ENCODE measurements around the gene MCM3AP. TPM values are rescaled to one million over a fixed set of nuclear protein-coding genes. Genes with fewer than 3 reads are reported as not detected.

Gene MCM3AP
- total and polyA plus RNA-seq, 7 donors, result 44.0 to 104 (median 79.9) TPM

GRCh38 chr21:46297338-46298271 is 12.2 kb upstream of the MCM3AP start:
- peak overlapping the region; percentile 65 for H3K4me3 ChIP-seq
- WGBS, 3 donors, result 2 to 4% (median 3%) methylated on average over 74 to 84 of the region's 84 CpGs
- H3K4me1 ChIP-seq, result peaks cover 15% of the 10 kb centered on the region
- no peak for TF ChIP-seq CTCF (IDR thresholded peaks at IDR 0.05)
- peaks cover 0 to 21% (median 2%) of the 10 kb centered on the region in 3 donors for H3K27me3 ChIP-seq (ENCODE audit: insufficient read depth in 3 of 3, low read length in 2 of 3)
- H3K27ac ChIP-seq, result peak overlapping the region; percentile 70
- peak; percentile 36 to 70 for DNase-seq
- intact Hi-C loops (cut with DNase I), result no loop called here
- ATAC-seq, result peak; percentile 29 to 53 (median 40)
- peaks cover 0 to 12% of the 10 kb centered on the region in 2 donors for H3K36me3 ChIP-seq (ENCODE audit: insufficient read depth in 1 of 2, low read depth in 1 of 2)
- no peaks in the 10 kb centered on the region for H3K9me3 ChIP-seq

- intact Hi-C loops (cut with DNase I), result no loop called here
- peaks cover 15% of the 10 kb centered on the region for H3K4me1 ChIP-seq
- ATAC-seq (peak; percentile 75 to 86 (median 86)), DNase-seq (peak; percentile 89 to 93)
- H3K27me3 ChIP-seq (ENCODE audit: insufficient read depth in 3 of 3, low read length in 2 of 3), result peaks cover 0 to 21% (median 2%) of the 10 kb centered on the region in 3 donors
- 29 to 56% (median 43%) methylated on average over 28 to 29 of the region's 29 CpGs for WGBS, 3 donors
- H3K4me3 ChIP-seq, result peak overlapping the region; percentile 28
- H3K36me3 ChIP-seq (ENCODE audit: insufficient read depth in 1 of 2, low read depth in 1 of 2), result peaks cover 0 to 20% of the 10 kb centered on the region in 2 donors
- peak overlapping the region; percentile 70 for H3K27ac ChIP-seq
- H3K9me3 ChIP-seq, result no peaks in the 10 kb centered on the region
- no peak for TF ChIP-seq CTCF (IDR thresholded peaks at IDR 0.05)
These were observed 10.8 kb upstream of the MCM3AP start for GRCh38 chr21:46295996-46296752.

- peak in 3 of 4 donors; percentile 26 to 47 (median 26) for ATAC-seq
- peak overlapping the region; percentile 70 for H3K27ac ChIP-seq
These were observed 9.9 kb upstream of the MCM3AP start for GRCh38 chr21:46295177-46295770.

More at GRCh38 chr21:46295177-46295770, 9.9 kb upstream of the MCM3AP start:
- H3K9me3 ChIP-seq, result no peaks in the 10 kb centered on the region
- 29 to 40% (median 30%) methylated on average over 8 to 9 of the region's 9 CpGs for WGBS, 3 donors
- peak; percentile 41 to 63 for DNase-seq
- peaks cover 0 to 21% (median 2%) of the 10 kb centered on the region in 3 donors for H3K27me3 ChIP-seq (ENCODE audit: insufficient read depth in 3 of 3, low read length in 2 of 3)
- intact Hi-C loops (cut with DNase I), result no loop called here
- no peak for TF ChIP-seq CTCF (IDR thresholded peaks at IDR 0.05)
- peaks cover 15% of the 10 kb centered on the region for H3K4me1 ChIP-seq
- H3K36me3 ChIP-seq (ENCODE audit: insufficient read depth in 1 of 2, low read depth in 1 of 2), result peaks cover 0 to 18% of the 10 kb centered on the region in 2 donors
- no peak overlapping the region for H3K4me3 ChIP-seq

Data from psoas muscle (tissue), 8 donors.